ENCODE data around the gene CD8B. TPM values are rescaled to one million over a fixed set of nuclear protein-coding genes. Genes with fewer than 3 reads are reported as not detected.
"Not testable (repeated sequence)": the region's sequence is repeated elsewhere in the genome, so short reads cannot be mapped to it uniquely, and the experiment has no call there.

Gene CD8B
- 0.14 TPM for polyA plus RNA-seq (2012; ENCODE audit: low read depth, missing spikeins)

DNA sequence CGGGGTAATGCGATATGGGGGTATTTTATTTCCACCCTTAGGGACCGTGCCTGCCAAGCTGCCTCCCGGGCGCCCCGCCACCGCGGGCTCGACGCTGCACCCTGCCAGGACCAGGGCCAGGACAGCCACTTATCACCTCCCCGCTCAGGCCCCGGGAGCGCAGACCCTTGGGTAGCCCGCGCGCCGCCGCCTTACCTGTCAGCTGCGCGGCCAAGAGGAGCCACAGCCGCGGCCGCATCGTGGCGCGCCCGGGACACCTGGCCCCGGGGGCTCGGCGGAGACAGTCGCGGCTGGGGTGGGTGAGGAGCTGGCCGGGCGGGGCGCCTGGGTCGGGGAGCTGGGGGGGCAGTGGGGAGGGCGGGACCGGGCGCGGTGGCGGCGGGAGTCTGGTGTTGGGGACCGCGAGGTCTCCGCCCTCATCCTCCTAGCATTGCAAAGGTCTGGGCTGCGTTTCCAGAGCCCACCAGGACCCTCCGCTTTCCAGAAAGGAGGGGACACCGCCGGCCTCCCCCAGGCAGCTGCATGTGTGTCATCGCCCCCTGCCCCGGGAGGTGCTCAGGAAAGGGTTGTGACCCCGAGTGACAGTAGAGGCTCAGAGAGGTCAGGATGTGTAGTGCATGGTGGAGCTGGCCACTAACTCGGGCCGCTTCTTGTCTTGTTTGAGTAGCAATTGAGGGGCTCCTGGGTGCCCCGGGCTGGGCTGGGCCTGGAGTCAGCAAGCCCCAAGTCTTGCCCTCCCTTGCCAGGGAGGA is at the start of gene CD8B:
TSS of gene CD8B (minus strand) at position 259 of the 752 bp plus-strand sequence. CDS start at position 238, 21 bp downstream.
- not testable (repeated sequence) for FAIRE-seq; DNase-seq (ENCODE audit: insufficient read length, low spot score)

DNA sequence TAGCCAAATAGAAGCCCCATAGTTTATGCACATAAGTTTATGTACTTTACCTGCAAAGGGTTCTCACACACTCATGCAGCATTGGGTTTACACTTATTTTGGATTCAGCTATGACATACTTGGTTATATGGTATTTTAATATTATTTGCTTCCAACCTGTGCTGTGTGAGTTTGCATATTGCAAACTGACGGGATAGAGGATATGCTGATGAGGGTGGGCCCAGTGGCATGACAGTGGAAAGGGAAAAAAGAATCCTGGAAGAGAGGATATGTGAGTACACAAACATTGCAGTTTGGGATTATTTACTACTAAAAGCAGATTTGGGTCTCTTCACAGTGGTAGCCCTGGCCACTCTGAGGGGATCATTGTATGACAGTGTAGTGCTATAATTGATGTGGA is 44.2 kb upstream of the CD8B start:
- DNase-seq (ENCODE audit: insufficient read length, low spot score); FAIRE-seq: not testable (repeated sequence)

DNA sequence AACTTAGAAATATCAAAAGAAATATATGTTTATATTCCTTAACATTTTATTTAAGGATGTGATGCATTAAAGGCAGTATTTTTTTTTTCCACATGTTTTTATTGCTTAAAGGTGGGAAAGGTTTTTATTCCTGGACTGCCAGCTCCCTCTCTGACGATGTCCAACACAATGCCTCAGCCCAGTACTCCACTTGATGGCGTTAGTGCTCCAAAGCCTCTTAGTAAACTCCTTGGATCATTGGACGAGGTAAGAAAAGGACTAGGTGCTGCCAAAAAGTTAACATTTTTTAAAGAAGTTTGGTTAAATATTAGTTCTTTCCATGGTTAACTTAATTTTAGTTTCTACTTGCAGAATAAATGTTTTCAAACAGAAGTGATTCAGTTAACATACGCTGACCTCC is 39.0 kb upstream of the CD8B start:
- not testable (repeated sequence) for FAIRE-seq; DNase-seq (ENCODE audit: insufficient read length, low spot score)

DNA sequence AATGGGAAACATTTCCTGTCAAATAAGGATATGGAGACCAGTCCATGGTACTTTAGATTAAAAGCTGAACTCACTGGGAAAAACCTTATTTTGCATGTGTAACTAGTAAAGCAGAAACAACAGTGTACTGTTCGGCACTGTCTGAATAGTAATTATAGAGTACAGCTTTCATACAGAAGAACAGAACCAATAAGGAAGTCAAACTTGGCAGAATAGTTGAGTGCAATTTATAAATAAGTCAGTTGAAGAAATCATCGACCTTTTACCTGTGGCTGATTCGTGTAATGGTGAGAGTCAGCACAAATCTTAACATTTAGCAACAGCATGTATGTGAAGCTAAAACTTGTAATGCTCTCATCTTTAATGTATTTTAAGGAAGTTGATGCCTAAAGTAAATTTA is 24.3 kb upstream of the CD8B start:
- DNase-seq (ENCODE audit: insufficient read length, low spot score); FAIRE-seq: not testable (repeated sequence)

DNA sequence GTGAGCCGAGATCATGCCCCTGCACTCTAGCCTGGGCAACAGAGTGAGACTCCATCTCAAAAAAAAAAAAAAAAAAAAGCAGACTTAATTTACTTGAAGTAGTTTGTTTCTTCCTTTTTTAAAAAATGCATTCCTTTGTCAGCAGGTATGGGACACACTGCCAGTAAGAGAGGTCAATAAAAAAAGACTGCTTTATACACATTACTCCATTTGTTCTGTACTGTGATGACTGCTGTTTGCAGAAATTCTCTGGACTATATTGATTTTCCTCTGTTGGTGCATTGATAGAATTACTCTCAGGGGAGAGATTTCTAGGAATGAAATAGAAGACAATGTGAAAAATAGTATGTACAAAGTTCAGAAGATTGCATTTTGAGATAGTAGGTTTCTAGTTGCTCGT is 21.2 kb upstream of the CD8B start:
- DNase-seq (ENCODE audit: insufficient read length, low spot score); FAIRE-seq: not testable (repeated sequence)

DNA sequence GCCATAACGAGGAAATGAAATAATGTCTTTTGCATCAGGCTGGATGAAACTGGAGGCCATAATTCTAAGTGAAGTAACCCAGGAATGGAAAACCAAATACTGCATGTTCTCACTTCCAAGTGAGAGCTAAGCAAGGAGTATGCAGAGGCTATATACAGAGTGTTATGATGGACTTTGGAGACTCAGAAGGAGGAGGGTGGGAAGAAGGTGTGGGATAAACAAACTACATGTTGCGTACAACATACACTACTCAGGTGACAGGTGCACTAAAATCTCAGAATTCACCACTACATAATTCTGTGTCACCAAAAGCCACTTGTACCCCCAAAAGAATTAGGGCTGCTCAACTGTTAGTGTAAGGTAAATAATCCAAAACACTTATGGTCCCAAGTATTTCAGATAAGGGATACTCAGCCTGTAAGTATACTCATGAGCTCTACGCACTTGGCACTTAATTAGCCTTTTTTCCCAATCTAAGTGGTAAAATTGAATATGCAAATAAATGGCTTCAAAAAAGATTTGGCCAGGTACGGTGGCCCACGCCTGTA is 20.5 kb upstream of the CD8B start:
- not testable (repeated sequence) for DNase-seq (ENCODE audit: insufficient read length, low spot score); FAIRE-seq

DNA sequence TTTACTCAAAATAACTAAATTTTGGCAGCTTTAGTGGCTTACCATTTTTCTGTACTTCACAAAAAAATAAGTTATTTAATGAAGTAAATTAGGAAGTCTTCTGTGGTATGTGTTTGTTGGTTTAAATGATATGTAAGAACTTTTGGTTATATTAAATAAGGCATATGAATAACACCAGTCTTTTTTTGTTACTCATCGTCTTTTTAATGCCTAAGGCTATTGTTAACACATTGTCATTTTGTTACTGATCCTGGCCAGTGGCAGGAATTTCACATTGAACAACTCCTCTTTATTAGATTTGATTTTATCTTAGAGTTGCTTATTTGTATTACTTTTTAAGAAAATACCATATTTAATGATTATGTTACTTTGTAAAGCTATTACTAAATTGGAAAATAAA is 17.3 kb upstream of the CD8B start:
- DNase-seq (ENCODE audit: insufficient read length, low spot score); FAIRE-seq: not testable (repeated sequence)

DNA sequence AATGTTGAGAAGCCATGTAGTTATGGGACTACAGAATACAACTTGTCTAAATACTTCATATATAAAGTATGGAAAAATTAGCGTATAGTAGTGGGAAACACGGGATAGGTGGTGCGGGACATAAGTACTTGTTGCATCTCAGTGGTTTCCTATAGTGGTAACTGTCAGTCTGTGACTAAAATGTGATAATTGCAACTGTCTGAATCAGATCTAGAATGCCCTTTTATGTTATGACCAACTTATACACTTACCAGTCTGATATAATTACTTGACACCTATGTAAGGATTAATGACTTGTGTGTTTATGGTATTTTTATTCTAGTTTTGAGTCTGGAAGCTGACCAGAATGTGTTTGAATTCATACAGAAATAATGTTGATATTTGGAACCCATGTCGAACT is 9.3 kb upstream of the CD8B start:
- not testable (repeated sequence) for DNase-seq (ENCODE audit: insufficient read length, low spot score); FAIRE-seq

DNA sequence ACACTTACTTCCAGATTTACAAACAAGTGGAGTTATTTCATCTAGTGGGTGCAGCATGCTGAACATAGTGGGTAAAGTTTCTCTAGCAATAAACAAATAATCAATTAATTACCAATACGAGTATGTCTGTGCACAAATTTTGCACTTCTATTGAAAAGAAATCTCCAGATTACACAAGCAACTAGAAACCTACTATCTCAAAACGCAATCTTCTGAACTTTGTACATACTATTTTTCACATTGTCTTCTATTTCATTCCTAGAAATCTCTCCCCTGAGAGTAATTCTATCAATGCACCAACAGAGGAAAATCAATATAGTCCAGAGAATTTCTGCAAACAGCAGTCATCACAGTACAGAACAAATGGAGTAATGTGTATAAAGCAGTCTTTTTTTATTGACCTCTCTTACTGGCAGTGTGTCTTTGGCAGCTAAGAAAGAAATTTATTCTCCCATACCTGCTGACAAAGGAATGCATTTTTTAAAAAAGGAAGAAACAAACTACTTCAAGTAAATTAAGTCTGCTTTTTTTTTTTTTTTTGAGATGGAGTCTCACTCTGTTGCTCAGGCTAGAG is 7.3 kb upstream of the CD8B start:
- not testable (repeated sequence) for FAIRE-seq; DNase-seq (ENCODE audit: insufficient read length, low spot score)

DNA sequence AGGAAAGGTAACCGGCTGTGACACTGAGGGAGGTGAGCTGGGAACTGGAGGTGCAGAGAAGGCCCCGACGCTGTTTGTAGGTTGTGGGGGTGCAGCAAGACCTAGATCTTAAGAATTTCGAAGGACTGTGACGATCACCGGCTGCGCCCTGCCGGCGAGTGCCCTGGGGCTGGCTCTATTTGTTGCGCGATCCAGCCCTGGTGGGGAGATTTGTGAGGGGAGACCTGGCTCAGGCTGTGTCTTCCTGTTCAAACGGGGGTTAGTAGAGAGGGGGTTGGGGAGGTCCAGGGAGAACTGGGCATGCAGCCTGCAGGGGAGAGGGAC is 656 bp upstream of the CD8B start:
- not testable (repeated sequence) for DNase-seq (ENCODE audit: insufficient read length, low spot score); FAIRE-seq

DNA sequence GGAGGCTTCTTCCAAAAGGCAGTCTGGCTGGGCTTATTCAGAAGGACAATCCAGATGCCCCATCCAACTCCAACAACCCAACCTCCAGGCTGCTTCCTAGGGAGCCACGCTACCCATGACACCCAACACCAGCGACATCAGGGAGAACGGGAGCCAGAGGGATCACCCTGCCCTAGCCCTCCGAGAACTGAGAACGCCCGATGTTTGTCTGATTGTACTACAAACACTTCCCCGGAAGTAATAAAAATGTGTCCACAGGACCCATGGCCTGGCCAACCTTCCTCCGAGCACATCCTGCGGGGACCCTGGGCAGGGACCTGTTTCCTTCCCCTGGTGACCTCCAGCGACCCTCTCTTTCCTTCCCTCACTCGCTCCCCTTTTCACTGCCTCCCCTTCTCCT is 511 bp downstream of the CD8B start:
- not testable (repeated sequence) for DNase-seq (ENCODE audit: insufficient read length, low spot score); FAIRE-seq

DNA sequence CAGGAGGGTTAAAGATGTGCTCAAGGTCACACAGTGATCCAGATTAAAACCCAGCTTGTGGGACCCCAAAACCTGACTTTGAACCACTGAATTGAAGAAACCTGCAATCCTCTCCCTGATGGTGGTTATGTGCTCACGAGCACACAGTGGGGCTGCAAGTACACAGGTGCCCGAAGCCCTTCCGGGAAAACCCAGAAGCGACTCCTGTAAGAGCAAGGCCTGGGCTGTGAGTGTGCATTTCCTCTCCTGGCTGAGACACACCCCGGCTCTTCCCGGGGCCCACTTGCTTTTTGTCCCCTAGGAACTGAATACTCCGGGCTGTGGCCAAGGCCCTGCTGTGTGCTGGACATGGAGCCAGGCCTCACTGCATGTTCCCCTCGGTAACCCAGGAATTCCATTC is 1.1 kb downstream of the CD8B start:
- FAIRE-seq; DNase-seq (ENCODE audit: insufficient read length, low spot score): not testable (repeated sequence)

DNA sequence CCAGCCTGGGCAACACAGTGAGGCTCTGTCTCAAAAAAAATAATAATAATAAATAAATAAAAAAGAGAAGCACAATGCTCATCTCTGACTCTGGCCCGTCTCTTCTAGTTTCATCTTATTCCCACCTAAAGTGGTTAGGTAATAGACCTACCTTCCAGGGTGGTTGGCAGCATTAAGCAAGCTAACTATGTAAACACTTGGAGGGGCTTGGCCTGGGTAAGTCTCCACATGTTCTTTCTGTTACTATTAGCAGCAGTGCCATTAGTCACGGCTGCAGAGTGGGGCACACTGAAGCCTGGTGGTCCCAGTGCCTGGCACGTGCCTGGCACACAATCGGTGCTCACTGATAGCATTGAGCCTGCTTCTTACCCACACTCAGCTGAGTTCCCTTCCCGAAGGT is 4.0 kb downstream of the CD8B start:
- FAIRE-seq; DNase-seq (ENCODE audit: insufficient read length, low spot score): not testable (repeated sequence)

DNA sequence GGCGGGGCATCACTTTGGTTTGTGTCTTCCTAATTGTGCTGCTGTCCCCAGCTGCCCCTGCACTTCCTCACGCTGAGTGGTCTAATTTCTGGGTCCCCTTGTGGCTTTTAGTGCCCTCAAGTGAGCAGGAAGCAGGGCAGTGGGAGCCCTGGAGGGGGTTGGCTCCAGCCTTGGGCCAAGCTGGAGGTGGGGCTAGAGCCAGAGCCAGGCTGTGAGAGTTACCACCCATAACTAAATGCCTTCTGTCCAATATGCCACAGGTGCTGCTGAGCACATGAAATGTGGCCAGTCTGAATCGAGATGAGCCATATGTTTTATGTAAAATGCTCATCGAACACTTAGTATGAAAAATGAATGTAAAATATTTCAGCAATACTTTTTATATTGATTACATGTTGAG is 5.2 kb downstream of the CD8B start:
- FAIRE-seq: not testable (repeated sequence)

DNA sequence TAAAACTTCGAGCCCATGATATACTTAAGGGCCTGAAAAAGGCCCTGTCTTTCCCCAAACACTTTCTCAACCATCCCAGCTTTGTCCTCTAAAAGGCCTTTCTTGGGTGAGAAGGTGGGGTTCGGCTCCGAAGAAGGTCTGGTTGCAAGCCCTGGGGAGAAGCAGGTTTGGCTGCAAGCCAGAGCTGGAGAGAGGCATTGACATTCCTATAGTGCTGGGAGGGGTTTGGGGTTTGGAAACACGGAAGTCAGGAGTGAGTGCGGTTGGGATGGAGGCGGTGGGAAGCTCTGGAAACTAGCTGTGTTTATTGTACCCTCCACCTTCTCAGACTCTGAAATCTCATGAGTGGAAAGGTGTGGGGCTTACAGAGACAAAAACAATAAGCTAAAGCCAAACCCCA is 5.7 kb downstream of the CD8B start:
- not testable (repeated sequence) for FAIRE-seq

More for the DNA sequence above, 5.2 kb downstream of the CD8B start:
- not testable (repeated sequence) for DNase-seq (ENCODE audit: insufficient read length, low spot score)

DNA sequence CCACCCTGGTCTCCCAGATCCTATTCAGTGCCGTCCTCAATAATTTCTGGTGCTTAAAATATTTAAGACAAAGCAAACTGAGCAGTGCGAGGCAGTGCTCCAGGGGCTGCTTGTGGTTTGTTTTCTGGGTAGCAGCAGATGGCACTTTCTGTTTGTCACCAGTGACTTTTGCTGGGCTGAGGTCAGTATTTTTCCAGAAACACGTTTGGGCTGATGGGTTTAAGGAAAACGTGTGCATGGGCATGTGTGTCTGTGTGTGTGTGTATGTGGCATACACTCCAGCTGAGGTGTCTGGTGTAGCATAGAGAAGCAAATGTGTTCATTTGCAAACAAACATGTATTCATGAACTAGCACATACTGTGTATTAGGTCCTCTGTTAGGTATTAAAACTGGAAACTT is 10.1 kb downstream of the CD8B start:
- not testable (repeated sequence) for FAIRE-seq; DNase-seq (ENCODE audit: insufficient read length, low spot score)

More for the DNA sequence above, 5.7 kb downstream of the CD8B start:
- not testable (repeated sequence) for DNase-seq (ENCODE audit: insufficient read length, low spot score)

DNA sequence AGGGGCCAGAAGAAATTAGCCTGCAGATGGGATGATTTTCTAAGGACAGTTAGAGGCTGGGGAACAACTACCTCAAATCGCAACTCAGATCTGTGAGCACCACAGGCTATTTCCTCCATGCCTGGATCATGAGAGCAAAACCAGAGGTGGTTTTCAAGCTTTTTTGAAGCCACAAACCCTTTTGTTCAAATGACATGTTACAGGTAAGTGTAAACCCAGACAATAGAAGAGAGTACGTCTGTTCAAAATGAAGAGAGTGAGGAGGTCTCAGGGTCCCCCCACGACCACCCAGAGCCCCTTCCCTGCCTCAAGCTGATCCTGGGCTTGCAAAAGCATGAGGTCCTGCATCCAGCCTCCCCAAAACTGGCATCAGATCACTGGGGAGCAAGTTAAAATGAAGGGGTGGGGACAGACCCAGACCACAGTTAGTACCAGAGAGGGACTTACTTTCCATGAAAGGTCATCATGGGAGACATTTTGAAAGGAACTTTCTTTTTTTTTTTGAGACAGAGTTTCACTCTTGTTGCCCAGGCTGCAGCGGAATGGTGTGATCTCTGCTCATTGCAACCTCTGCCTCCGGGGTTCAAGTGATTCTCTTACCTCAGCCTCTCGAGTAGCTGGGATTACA is 19.0 kb downstream of the CD8B start:
- DNase-seq (ENCODE audit: insufficient read length, low spot score); FAIRE-seq: not testable (repeated sequence)

DNA sequence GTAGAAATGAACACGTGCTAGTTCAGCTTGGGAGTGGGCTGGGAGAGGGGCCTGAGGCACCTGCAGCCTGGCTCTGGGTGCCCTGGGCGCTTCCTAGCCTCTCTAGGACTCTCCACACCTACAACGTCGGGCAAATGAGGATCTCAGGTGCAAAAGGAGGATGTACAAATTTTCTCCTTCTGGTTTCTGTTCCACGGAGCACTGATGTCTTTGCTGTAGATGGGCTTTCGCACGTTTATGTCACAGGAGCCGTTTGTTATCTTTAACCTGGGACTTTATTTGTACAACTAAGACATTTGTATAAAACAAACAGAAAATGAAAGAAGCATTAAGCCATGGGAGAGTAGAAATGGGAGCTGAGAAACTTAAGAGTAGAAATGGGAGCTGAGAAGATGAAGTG is 20.4 kb downstream of the CD8B start:
- not testable (repeated sequence) for DNase-seq (ENCODE audit: insufficient read length, low spot score); FAIRE-seq

DNA sequence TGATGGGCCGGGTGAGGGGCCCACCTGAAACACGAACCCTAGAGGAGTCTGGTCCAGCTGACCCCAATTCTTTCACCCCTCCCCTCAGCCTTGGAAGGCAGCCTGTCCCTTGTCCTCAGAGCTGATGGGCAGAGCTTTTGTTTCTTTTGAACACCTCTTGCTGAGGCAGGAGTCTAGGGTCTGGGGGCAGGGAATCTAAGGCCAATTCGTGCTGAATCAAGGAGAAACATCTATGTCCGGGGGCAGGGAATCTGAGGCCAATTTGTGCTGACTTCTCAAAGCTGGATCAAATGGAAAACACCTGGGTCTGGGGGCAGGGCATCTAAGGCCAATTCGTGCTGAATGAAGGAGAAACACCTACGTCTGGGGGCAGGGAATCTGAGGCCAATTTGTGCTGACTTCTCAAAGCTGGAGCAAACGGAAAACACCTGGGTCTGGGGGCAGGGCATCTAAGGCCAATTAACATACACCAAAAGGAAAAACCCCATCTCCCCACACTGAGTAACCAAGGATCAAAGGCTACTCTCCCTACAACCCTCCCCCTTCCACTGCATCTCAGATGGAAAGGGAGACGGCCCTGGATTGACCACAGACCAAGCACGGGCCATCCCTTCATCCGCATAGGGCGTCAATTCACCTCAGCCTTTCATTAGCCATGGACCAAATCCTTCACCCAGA is 21.7 kb downstream of the CD8B start:
- not testable (repeated sequence) for FAIRE-seq; DNase-seq (ENCODE audit: insufficient read length, low spot score)

DNA sequence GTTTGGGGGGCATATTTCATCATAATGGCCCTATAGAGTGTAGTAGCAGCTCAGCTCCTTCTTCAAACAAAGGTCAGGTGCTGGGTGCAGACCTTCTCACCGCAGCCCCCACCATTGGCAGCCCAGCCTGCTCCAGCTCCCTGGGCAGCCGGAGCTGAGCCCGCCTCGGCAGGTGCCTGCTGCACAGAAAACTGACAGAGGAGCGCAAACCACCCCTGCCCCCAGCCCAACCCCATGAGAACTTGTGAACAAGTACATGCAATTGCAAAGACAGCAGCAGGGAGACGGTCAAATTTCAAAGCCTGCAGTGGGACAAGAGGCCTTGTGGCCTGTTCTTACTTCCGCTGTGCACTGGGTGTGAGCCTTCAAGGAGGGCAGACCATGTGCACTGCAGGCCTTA is 22.2 kb downstream of the CD8B start:
- not testable (repeated sequence) for DNase-seq (ENCODE audit: insufficient read length, low spot score); FAIRE-seq

Measured in GM12891 (cell line).